Measurements from ENCODE around the gene TMC2.

The TMC2 gene

DNA sequence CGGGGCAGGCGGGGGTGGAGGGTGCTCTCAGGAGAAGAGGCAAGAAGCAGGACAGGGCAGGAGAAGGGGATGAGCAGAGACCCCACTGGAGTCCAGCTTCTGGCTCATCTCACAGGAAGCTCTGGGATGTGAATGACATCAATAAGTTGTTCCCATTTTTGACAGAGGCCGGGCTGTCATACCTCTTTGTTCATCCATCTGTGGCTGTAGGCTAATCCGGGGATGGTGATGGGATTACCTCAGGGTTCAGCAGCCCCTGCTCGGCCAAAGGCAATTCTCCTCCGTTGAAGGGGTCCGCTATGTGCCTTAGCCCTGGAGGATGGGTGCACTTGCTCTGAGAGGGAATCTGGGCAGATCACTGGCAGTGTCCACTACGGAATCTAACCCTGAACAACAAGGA is 3.3 kb upstream of the TMC2 start:
- peaks cover 32% of the 10 kb centered on the region for H3K27me3 Mint-ChIP-seq
- no peak overlapping the region for H3K27ac Mint-ChIP-seq (ENCODE audit: low read depth)
- no peak overlapping the region for H3K4me3 Mint-ChIP-seq
- peaks cover 9% of the 10 kb centered on the region for H3K4me1 Mint-ChIP-seq
- H3K9me3 Mint-ChIP-seq = no peaks in the 10 kb centered on the region
- no peak for DNase-seq (ENCODE audit: low spot score in 2 of 2)
- peaks cover 2% of the 10 kb centered on the region for H3K36me3 Mint-ChIP-seq (ENCODE audit: insufficient read depth)
- ATAC-seq (replicated peaks; ENCODE audit: extremely low read depth, poor library complexity, severe bottlenecking) = no peak

DNA sequence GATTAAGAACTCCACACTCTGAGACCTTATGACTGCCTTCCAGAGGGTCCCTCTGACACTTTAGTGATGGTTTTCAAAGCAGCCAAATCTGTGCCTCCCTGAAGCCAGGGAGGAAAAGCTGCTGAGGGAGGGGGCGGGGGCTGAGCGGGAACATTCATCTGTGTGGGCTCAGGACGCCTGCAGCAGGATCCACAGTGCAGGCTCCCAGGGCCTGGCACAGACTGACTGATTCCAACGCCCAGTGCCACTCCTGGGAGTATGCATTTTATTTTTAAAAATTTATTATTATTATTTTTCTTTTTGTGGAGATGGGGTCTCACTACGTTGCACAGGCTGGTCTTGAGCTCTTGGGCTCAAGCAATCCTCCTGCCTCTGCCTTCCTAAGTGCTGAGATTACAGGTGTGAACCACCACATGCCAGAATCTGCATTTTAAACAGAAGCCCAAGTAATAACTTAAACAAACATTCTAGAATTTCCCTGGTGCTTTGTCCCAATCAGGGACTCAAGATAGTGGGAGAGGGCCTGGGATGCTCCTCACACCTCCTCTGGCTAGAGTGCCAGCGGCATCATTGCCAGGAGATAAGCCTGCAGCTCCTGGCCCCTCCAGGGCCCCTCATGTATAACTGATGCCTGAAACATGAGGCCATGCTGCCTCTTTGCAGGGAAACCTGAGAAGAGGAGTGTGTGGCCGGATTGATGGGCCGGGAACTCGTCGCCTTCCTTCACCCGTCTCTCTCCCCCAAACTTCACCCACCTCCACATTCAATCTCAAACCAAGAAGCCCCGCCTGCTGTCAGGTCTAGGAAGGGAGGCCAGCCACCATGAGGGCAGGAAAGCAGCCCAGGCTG is 438 bp upstream of the TMC2 start:
- DNase-seq (ENCODE audit: low spot score in 2 of 2) = no peak
- peaks cover 54% of the 10 kb centered on the region for H3K27me3 Mint-ChIP-seq
- no peaks in the 10 kb centered on the region for H3K36me3 Mint-ChIP-seq (ENCODE audit: insufficient read depth)
- H3K9me3 Mint-ChIP-seq = no peaks in the 10 kb centered on the region
- H3K4me1 Mint-ChIP-seq = no peaks in the 10 kb centered on the region
- no peak overlapping the region for H3K27ac Mint-ChIP-seq (ENCODE audit: low read depth)
- no peak for ATAC-seq (replicated peaks; ENCODE audit: extremely low read depth, poor library complexity, severe bottlenecking)
- no peak overlapping the region for H3K4me3 Mint-ChIP-seq

DNA sequence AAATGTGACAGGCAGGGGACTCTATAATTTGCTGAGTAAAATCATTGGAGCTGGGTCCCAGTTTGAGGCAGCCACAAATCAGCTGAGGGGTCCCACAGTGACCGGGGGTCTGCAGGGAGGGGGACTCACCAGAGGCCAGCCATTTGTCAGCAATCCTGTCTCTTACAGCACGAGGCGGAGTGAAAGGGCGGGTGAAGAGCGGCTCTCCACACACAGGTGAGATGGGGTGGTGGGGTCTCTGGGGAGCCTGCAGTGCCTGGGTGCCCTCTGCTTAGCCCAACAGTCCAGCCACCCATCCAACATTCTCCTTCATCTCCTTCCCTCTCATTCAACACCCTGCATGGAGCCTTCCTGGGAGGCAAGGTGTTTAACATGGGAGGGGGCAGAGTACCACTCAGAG is 728 bp downstream of the TMC2 start:
- Mint-ChIP-seq H3K4me1 (no peaks in the 10 kb centered on the region), H3K4me3 (no peak overlapping the region), H3K36me3 (ENCODE audit: insufficient read depth) (no peaks in the 10 kb centered on the region), H3K9me3 (no peaks in the 10 kb centered on the region), H3K27ac (ENCODE audit: low read depth) (no peak overlapping the region), H3K27me3 (peaks cover 65% of the 10 kb centered on the region)
- no peak for DNase-seq (ENCODE audit: low spot score in 2 of 2)
- no peak for ATAC-seq (replicated peaks; ENCODE audit: extremely low read depth, poor library complexity, severe bottlenecking)

DNA sequence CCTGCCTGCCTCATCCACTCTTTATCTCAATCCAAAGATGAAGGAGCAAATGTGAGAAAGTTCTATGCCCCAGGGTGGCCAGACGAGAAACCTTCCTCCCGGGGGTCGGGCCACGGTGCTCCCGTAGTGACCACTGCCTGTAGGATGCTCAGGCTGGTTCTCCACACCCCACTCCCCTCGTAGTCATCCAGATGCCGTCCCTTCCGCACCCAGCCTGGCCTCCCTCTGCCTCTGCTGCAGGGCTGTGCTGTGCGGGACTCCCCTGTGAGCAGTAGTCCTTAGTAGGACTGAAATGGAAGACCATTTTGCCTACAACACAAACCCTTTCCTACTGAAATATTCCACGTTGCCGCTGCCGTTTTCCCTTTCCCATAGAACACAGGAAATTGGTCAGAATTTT is 2.0 kb downstream of the TMC2 start:
- no peak overlapping the region for H3K4me3 Mint-ChIP-seq
- ATAC-seq (replicated peaks; ENCODE audit: extremely low read depth, poor library complexity, severe bottlenecking) (no peak), DNase-seq (ENCODE audit: low spot score in 2 of 2) (no peak)
- no peaks in the 10 kb centered on the region for H3K9me3 Mint-ChIP-seq
- no peaks in the 10 kb centered on the region for H3K4me1 Mint-ChIP-seq
- no peak overlapping the region for H3K27ac Mint-ChIP-seq (ENCODE audit: low read depth)
- H3K36me3 Mint-ChIP-seq (ENCODE audit: insufficient read depth) = no peaks in the 10 kb centered on the region
- H3K27me3 Mint-ChIP-seq = peaks cover 67% of the 10 kb centered on the region

DNA sequence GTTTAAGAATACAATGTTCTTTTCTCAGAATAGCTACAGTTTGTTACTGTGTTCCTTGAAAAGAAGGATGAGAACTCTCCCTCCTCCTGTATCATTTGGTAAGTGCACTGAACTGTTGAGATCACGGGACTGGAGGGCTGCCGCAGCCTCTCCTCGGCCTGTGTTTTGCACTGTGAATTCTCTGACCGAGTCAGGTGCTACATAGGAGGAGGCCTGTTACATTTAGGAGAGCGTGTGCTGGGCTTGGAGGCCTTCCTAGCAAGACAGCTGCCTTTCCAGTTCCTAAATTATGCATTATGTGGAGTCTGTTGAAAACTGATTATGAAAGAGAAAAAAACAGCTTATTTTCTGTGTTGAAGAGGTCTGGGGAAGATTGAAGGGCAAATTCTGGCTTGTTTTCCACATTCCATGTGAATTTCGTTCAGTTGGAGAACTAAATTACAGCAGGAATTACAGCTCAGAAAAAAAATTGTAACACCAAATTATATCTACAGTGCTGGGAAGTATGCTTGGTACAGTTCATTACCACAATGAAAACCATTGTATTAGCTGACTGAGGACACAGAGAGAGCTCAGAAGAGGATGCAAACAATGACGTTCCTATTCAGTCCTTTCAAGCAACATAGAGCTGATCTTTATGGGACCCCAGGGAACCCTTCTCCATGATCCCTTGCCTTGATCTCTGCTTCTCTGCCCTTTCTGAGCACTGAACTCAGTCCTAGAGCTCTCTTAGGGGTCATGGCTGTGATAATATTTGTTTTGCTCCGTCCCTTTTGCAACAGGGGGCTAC is 2.8 kb downstream of the TMC2 start:
- ATAC-seq (replicated peaks; ENCODE audit: extremely low read depth, poor library complexity, severe bottlenecking) = no peak
- Mint-ChIP-seq H3K4me1 (no peaks in the 10 kb centered on the region), H3K4me3 (no peak overlapping the region), H3K27me3 (peaks cover 61% of the 10 kb centered on the region), H3K9me3 (no peaks in the 10 kb centered on the region), H3K27ac (ENCODE audit: low read depth) (no peak overlapping the region), H3K36me3 (ENCODE audit: insufficient read depth) (no peaks in the 10 kb centered on the region)
- DNase-seq (ENCODE audit: low spot score in 2 of 2) = no peak

DNA sequence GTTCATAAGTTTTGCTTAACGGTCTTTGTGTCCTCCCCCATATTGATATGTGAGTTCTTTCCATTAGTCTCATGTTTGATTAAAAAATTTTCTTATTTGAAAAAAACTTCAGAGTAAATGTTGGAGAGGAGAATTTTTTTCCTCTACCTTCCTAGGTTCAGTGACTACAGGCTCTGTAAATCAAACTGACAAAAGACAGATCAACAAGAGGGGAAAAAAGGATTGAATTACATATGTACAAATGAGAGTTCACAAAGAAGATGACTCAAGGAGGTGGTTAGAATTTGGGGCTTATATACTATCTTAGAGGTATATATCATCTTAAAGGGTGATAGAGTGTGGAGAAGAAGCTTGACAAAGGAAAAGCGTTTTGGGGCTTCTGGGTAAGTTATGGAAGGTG is 5.6 kb downstream of the TMC2 start:
- peaks cover 60% of the 10 kb centered on the region for H3K27me3 Mint-ChIP-seq
- H3K36me3 Mint-ChIP-seq (ENCODE audit: insufficient read depth) = no peaks in the 10 kb centered on the region
- H3K4me1 Mint-ChIP-seq = no peaks in the 10 kb centered on the region
- H3K27ac Mint-ChIP-seq (ENCODE audit: low read depth) = no peak overlapping the region
- ATAC-seq (replicated peaks; ENCODE audit: extremely low read depth, poor library complexity, severe bottlenecking) = no peak
- DNase-seq (ENCODE audit: low spot score in 2 of 2) = no peak
- no peak overlapping the region for H3K4me3 Mint-ChIP-seq
- H3K9me3 Mint-ChIP-seq = no peaks in the 10 kb centered on the region

DNA sequence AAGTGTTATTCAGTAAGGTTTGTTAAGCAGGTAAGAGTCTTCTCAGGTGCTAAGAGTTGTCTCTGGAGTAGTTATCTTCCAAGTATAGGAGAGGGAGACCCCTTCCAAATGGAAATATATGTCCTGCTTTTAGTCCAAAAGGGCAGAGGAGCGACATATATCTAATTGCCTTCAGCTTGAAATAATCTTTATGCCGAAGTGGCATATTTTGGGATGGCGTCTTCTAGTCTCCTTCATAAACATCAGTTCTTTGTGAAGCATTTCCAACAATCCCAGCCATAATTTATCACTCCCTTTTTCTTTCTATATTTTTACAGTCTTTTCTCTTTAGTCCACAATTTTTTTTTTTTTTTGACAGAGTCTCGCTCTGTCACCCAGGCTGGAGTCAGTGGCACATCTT is 6.0 kb downstream of the TMC2 start:
- Mint-ChIP-seq H3K9me3 (no peaks in the 10 kb centered on the region), H3K4me3 (no peak overlapping the region), H3K27ac (ENCODE audit: low read depth) (no peak overlapping the region), H3K4me1 (no peaks in the 10 kb centered on the region), H3K36me3 (ENCODE audit: insufficient read depth) (no peaks in the 10 kb centered on the region), H3K27me3 (peaks cover 56% of the 10 kb centered on the region)
- ATAC-seq (replicated peaks; ENCODE audit: extremely low read depth, poor library complexity, severe bottlenecking) (no peak), DNase-seq (ENCODE audit: low spot score in 2 of 2) (no peak)

DNA sequence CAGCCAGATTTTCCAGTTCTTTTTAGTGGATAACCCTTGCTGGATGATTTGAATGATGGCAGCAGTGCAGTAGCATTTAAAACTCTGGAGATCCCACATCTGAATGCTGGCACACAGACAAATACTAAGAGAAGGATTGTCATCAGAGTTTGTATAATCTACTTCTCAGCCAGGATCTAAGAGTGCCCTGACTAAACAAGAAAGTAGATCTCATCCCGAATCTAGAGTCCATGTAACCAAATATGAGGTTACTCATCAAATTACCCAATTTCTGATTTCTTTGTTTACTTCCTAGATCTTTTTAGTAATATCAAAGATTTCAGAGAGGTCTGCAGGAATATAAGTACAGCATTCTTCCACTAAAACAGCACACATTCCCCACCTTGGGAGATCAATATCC is 7.8 kb downstream of the TMC2 start:
- peaks cover 1% of the 10 kb centered on the region for H3K36me3 Mint-ChIP-seq (ENCODE audit: insufficient read depth)
- no peaks in the 10 kb centered on the region for H3K4me1 Mint-ChIP-seq
- H3K27me3 Mint-ChIP-seq = peaks cover 38% of the 10 kb centered on the region
- H3K4me3 Mint-ChIP-seq = no peak overlapping the region
- no peak for DNase-seq (ENCODE audit: low spot score in 2 of 2)
- no peaks in the 10 kb centered on the region for H3K9me3 Mint-ChIP-seq
- ATAC-seq (replicated peaks; ENCODE audit: extremely low read depth, poor library complexity, severe bottlenecking) = no peak
- H3K27ac Mint-ChIP-seq (ENCODE audit: low read depth) = no peak overlapping the region

DNA sequence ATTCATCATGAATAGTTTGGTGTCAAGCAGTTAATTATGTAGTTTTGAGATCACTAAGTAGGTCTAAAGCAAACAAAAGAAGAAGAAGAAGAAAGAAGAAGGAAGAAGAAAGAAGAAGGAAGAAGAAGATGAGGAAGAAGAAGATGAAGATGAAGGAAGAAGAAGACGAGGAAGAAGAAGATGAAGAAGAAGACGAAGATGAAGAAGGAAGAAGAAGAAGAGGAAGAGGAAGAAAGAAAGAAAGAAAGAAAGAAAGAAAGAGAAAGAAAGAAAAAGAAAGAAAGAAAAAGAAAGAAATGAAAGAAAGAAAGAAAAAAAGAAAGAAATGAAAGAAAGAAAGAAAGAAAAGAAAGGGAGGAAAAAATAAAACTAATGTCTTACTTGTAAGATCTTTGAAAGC is 9.2 kb downstream of the TMC2 start:
- Mint-ChIP-seq H3K9me3 (no peaks in the 10 kb centered on the region), H3K27ac (ENCODE audit: low read depth) (no peak overlapping the region), H3K27me3 (peaks cover 36% of the 10 kb centered on the region), H3K36me3 (ENCODE audit: insufficient read depth) (peaks cover 1% of the 10 kb centered on the region), H3K4me3 (no peak overlapping the region), H3K4me1 (no peaks in the 10 kb centered on the region)
- ATAC-seq (replicated peaks; ENCODE audit: extremely low read depth, poor library complexity, severe bottlenecking) = no peak
- DNase-seq (ENCODE audit: low spot score in 2 of 2) = no peak

DNA sequence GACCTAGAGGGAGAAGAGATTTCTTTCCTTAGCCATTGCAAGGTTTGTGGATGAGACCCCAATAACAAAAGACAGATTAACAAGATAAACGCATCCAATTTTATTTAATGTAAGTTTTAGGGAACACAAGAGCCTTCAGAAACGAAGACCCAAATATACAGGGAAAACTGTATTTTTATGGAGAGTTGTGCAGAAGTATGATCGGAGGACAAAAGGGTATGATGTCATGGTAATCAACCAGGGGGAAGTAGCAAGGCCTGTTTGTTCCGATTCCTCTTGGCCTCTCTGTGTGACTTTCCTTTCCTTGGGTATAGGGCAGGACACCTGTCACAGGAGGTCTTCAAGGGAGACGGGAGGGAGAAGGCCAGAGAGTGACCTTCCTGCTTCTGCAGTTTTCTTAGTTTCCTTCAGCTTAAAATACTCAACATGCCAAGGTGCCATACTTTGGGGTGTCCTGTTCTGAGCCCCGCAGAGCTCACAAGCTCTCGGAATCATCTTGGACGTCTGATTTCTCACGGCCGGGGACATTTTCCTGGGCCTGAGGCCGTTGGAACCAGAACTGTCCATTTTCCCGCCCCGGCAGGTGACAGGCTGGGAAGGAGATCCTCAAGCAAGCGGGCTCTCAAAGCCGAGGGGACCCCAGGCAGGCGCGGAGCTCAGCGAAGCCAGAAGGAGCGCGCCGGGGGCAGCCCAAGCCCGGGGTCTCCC is 21.7 kb downstream of the TMC2 start:
- ATAC-seq (replicated peaks; ENCODE audit: extremely low read depth, poor library complexity, severe bottlenecking) (no peak), DNase-seq (ENCODE audit: low spot score in 2 of 2) (no peak)
- Mint-ChIP-seq H3K27ac (ENCODE audit: low read depth) (no peak overlapping the region), H3K4me3 (no peak overlapping the region), H3K27me3 (peaks cover 87% of the 10 kb centered on the region), H3K4me1 (no peaks in the 10 kb centered on the region), H3K36me3 (ENCODE audit: insufficient read depth) (no peaks in the 10 kb centered on the region), H3K9me3 (no peaks in the 10 kb centered on the region)

DNA sequence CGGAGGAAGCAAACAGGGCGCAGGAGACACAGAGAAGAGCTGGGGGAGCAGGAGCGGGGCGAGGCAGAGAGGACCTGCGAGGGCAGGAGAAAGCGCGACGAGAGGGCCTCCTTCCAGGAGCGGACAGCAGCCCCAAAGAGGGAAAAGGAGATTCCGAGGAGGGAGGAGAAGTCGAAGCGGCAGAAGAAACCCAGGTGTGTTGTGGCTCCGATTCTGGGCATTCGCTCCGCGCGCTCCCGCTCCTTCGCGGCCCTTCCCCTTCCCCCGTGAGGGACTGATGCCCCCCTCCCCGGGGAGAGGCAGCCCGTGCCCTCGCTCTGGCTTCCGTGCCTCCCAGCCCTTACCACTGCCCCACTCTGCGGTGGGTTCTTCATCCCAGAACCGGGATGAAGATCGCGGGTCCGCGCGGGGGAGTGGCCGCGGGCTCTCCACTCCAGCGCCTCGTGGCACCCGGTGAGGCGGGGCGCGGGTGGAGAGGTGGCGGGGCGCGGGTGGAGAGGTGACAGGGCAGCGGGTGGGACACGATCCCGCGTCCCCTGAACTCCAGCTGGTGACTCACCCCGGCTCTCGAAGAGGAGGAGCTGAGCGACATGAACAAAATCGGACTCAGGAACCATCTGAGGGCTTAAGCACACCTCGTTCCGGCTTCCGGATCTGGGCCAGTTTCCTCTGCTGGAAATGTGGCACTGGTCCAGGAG is 22.4 kb downstream of the TMC2 start:
- no peak for ATAC-seq (replicated peaks; ENCODE audit: extremely low read depth, poor library complexity, severe bottlenecking)
- peaks cover 85% of the 10 kb centered on the region for H3K27me3 Mint-ChIP-seq

DNA sequence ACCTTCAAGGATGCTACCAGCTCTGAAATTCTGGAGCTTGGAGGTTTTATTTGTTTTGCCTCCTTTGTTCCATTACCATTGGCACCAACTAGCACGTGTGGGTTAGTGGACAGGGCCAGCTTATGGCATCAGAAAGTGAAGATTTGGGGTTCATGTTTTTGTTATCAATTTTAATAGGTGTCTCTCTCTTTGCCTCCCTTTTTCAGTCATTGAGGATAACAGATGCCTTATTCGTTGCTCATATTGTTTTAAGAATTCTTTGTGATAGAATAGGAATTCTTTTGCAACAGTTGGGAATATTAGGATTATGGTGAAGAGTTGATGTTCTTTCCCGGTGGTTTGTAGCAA is 22.9 kb downstream of the TMC2 start:
- Mint-ChIP-seq H3K36me3 (ENCODE audit: insufficient read depth) (no peaks in the 10 kb centered on the region), H3K4me3 (no peak overlapping the region), H3K4me1 (no peaks in the 10 kb centered on the region), H3K27ac (ENCODE audit: low read depth) (no peak overlapping the region), H3K9me3 (no peaks in the 10 kb centered on the region), H3K27me3 (peaks cover 84% of the 10 kb centered on the region)
- ATAC-seq (replicated peaks; ENCODE audit: extremely low read depth, poor library complexity, severe bottlenecking) = no peak
- DNase-seq (ENCODE audit: low spot score in 2 of 2) = no peak

More for the DNA sequence above, 22.4 kb downstream of the TMC2 start:
- no peak for DNase-seq (ENCODE audit: low spot score in 2 of 2)
- no peaks in the 10 kb centered on the region for H3K36me3 Mint-ChIP-seq (ENCODE audit: insufficient read depth)
- H3K4me1 Mint-ChIP-seq = no peaks in the 10 kb centered on the region
- no peak overlapping the region for H3K4me3 Mint-ChIP-seq
- H3K9me3 Mint-ChIP-seq = no peaks in the 10 kb centered on the region
- no peak overlapping the region for H3K27ac Mint-ChIP-seq (ENCODE audit: low read depth)
